KMS-11 (cell line): Measurements from ENCODE around the gene CUL9.

Experiments
- H2AFZ ChIP-seq: fragments of 200-600 bp; sonication (generic); 2 replicates; pipeline ENCODE4 v1.6.1; 2016; ENCODE audit warnings: antibody characterized with exemption, mixed run types, low read depth
- H3K27ac ChIP-seq: fragments of 200-600 bp; sonication (generic); 2 replicates; pipeline ENCODE4 v1.6.1; 2016; ENCODE audit warnings: mild to moderate bottlenecking, mixed run types
- H3K27me3 ChIP-seq: fragments of 200-600 bp; sonication (generic); 2 replicates; pipeline ENCODE4 v1.6.1; 2017; ENCODE audit warnings: mild to moderate bottlenecking, low read depth, mixed run types, moderate library complexity; ENCODE audit not compliant: insufficient read depth
- H3K36me3 ChIP-seq: fragments of 200-600 bp; sonication (generic); 2 replicates; pipeline ENCODE4 v1.6.1; 2017; ENCODE audit warnings: mild to moderate bottlenecking, mixed run types; ENCODE audit not compliant: insufficient read depth
- H3K4me1 ChIP-seq: fragments of 200-600 bp; sonication (generic); 2 replicates; pipeline ENCODE4 v1.6.1; 2016; ENCODE audit warnings: mild to moderate bottlenecking, low read depth, mixed run types; ENCODE audit not compliant: poor library complexity, severe bottlenecking
- H3K4me2 ChIP-seq: fragments of 200-600 bp; sonication (generic); 2 replicates; pipeline ENCODE4 v1.7.0; 2016; ENCODE audit warnings: mild to moderate bottlenecking, mixed run types
- H3K4me3 ChIP-seq: fragments of 200-600 bp; sonication (generic); IDR thresholded peaks from 2 replicates; pipeline ENCODE4 v1.6.1; 2017; ENCODE audit warnings: low read depth, low read length, mixed read lengths; ENCODE audit not compliant: insufficient read depth
- H3K79me2 ChIP-seq: fragments of 200-600 bp; sonication (generic); 2 replicates; pipeline ENCODE4 v1.6.1; 2016; ENCODE audit warnings: low read depth, mixed run types; ENCODE audit not compliant: insufficient read depth
- H3K9ac ChIP-seq: fragments of 200-600 bp; sonication (generic); 2 replicates; pipeline ENCODE4 v1.6.1; 2016; ENCODE audit warnings: mild to moderate bottlenecking, mixed run types
- H4K20me1 ChIP-seq: fragments of 200-600 bp; sonication (generic); 2 replicates; pipeline ENCODE4 v1.6.1; 2016; ENCODE audit warnings: mild to moderate bottlenecking, mixed run types; ENCODE audit not compliant: insufficient read depth
- CTCF ChIP-seq: fragments of 200-600 bp; sonication (generic); conservative IDR thresholded peaks from 2 replicates; pipeline ENCODE4 v1.6.1; 2017; ENCODE audit warnings: low read depth, mild to moderate bottlenecking, antibody characterized with exemption, low read length, moderate library complexity, mixed read lengths

CUL9 gene

GRCh38 chr6:43231735-43232450 is 49.9 kb downstream of the CUL9 start:
- Histone ChIP-seq H3K27ac (no peak overlapping the region), H3K4me3 (no peak overlapping the region), H3K27me3 (no peaks in the 10 kb centered on the region), H3K9ac (no peak overlapping the region), H3K79me2 (peaks cover 18% of the 10 kb centered on the region), H3K4me1 (peaks cover 20% of the 10 kb centered on the region), H2AFZ (no peak overlapping the region), H4K20me1 (no peaks in the 10 kb centered on the region), H3K4me2 (no peak overlapping the region), H3K36me3 (no peaks in the 10 kb centered on the region)
- TF ChIP-seq CTCF = no peak

- no peaks in the 10 kb centered on the region for H3K79me2 ChIP-seq
Measured at GRCh38 chr6:43235841-43236240, 53.8 kb downstream of the CUL9 start.

GRCh38 chr6:43239054-43239453 is 57.1 kb downstream of the CUL9 start:
- no peaks in the 10 kb centered on the region for H3K4me1 ChIP-seq
- TF ChIP-seq CTCF = no peak

More at GRCh38 chr6:43235841-43236240, 53.8 kb downstream of the CUL9 start:
- H3K4me3 ChIP-seq = no peak overlapping the region
- no peaks in the 10 kb centered on the region for H3K36me3 ChIP-seq
- H3K4me2 ChIP-seq = no peak overlapping the region
- no peaks in the 10 kb centered on the region for H3K27me3 ChIP-seq
- no peak overlapping the region for H3K27ac ChIP-seq
- no peak overlapping the region for H2AFZ ChIP-seq
- H4K20me1 ChIP-seq = no peaks in the 10 kb centered on the region
- TF ChIP-seq CTCF = no peak
- H3K9ac ChIP-seq = no peak overlapping the region
- H3K4me1 ChIP-seq = no peaks in the 10 kb centered on the region

GRCh38 chr6:43240950-43241349 is 59.0 kb downstream of the CUL9 start:
- H3K4me2 ChIP-seq = no peak overlapping the region
- H3K4me3 ChIP-seq = no peak overlapping the region
- H4K20me1 ChIP-seq = no peaks in the 10 kb centered on the region
- H3K27ac ChIP-seq = no peak overlapping the region
- H3K4me1 ChIP-seq = peaks cover 1% of the 10 kb centered on the region
- no peaks in the 10 kb centered on the region for H3K27me3 ChIP-seq
- TF ChIP-seq CTCF = no peak
- H2AFZ ChIP-seq = no peak overlapping the region
- no peaks in the 10 kb centered on the region for H3K79me2 ChIP-seq
- H3K36me3 ChIP-seq = no peaks in the 10 kb centered on the region
- no peak overlapping the region for H3K9ac ChIP-seq

More at GRCh38 chr6:43239054-43239453, 57.1 kb downstream of the CUL9 start:
- Histone ChIP-seq H3K36me3 (no peaks in the 10 kb centered on the region), H3K27me3 (no peaks in the 10 kb centered on the region), H3K4me3 (no peak overlapping the region), H2AFZ (no peak overlapping the region), H3K79me2 (no peaks in the 10 kb centered on the region), H4K20me1 (no peaks in the 10 kb centered on the region), H3K27ac (no peak overlapping the region), H3K9ac (no peak overlapping the region), H3K4me2 (no peak overlapping the region)
